ENCODE measurements around the gene DLG4. TPM values are rescaled to one million over a fixed set of nuclear protein-coding genes. Genes with fewer than 3 reads are reported as not detected.
A peak's percentile ranks its signal among the peaks of the same experiment; 100 is the strongest.

The DLG4 gene
- total RNA-seq, 1 experiment from 2014 or later = 59.7 TPM

GRCh38 chr17:7186241-7186640, 33.4 kb downstream of the DLG4 start:
- H3K27me3 Mint-ChIP-seq (ENCODE audit: low read depth) = no peaks in the 10 kb centered on the region
- H3K36me3 Mint-ChIP-seq = no peaks in the 10 kb centered on the region; the same call in 1 of the 2 replicates
- H3K4me3 Mint-ChIP-seq = no peak overlapping the region
- no peaks in the 10 kb centered on the region for H3K9me3 Mint-ChIP-seq
- no peaks in the 10 kb centered on the region for H3K4me1 Mint-ChIP-seq
- ChIA-PET CTCF (interaction anchor here (0.6 to 2.1 kb wide), 3 partner anchors 9 to 140 kb away, joined by 4 to 6 read pairs (median 4); no protein-coding TSS in a partner anchor), POLR2A (no interaction called here)
- TF ChIP-seq ZBTB21 (CRISPR knock-in tag; IDR thresholded peaks at IDR 0.05; ENCODE audit: borderline replicate concordance) = no peak
- TF ChIP-seq PREB (CRISPR knock-in tag; IDR thresholded peaks at IDR 0.05; ENCODE audit: borderline replicate concordance) = no peak
- TF ChIP-seq MLX (CRISPR knock-in tag; IDR thresholded peaks at IDR 0.05) = no peak
- TF ChIP-seq TP53 (CRISPR knock-in tag; IDR thresholded peaks at IDR 0.05) = no peak
- TF ChIP-seq ARID4B (CRISPR knock-in tag; IDR thresholded peaks at IDR 0.05; ENCODE audit: borderline replicate concordance) = no peak
- TF ChIP-seq ZNF532 (CRISPR knock-in tag; IDR thresholded peaks at IDR 0.05; ENCODE audit: borderline replicate concordance) = no peak
- no peak for TF ChIP-seq TEAD1 (CRISPR knock-in tag; IDR thresholded peaks at IDR 0.05)
- no peak for TF ChIP-seq EMX1 (CRISPR knock-in tag; IDR thresholded peaks at IDR 0.05)
- TF ChIP-seq ZNF219 (CRISPR knock-in tag; IDR thresholded peaks at IDR 0.05; ENCODE audit: borderline replicate concordance) = no peak
- no peak for DNase-seq (ENCODE audit: low spot score)
- no peak overlapping the region for H3K27ac Mint-ChIP-seq
- ATAC-seq = peak; percentile 41; the same call in 1 of the 2 replicates

- DNase-seq (ENCODE audit: low spot score) = no peak
- Mint-ChIP-seq H3K36me3 (no peaks in the 10 kb centered on the region), H3K4me1 (peaks cover 3% of the 10 kb centered on the region), H3K27ac (no peak overlapping the region), H3K27me3 (ENCODE audit: low read depth) (no peaks in the 10 kb centered on the region), H3K4me3 (no peak overlapping the region), H3K9me3 (no peaks in the 10 kb centered on the region)
- POLR2A ChIA-PET = interaction anchor here (0.7 to 0.8 kb wide), 2 partner anchors 20 to 30 kb away, joined by 3 to 4 read pairs; no protein-coding TSS in a partner anchor
- CTCF ChIA-PET = interaction anchor here (1.3 to 2.1 kb wide), 3 partner anchors 20 to 139 kb away, joined by 4 to 6 read pairs (median 5); no protein-coding TSS in a partner anchor
- ATAC-seq = no peak
- TF ChIP-seq ATF3 (CRISPR knock-in tag; conservative IDR thresholded peaks at IDR 0.05) = no peak
- TF ChIP-seq NFATC4 (CRISPR knock-in tag; IDR thresholded peaks at IDR 0.05) = no peak
Measured at GRCh38 chr17:7184647-7185046, 35.0 kb downstream of the DLG4 start.
